HEK293 (cell line): ENCODE measurements around the gene KLHDC7B.

Experiments
- CTCF ChIA-PET: fragments of 350-600 bp; formaldehyde crosslinking; extraction: SDS; loops from one replicate; lab custom pipeline; 2021; ENCODE audit warnings: antibody characterized with exemption; lab: Yijun Ruan, JAX
- POLR2A ChIA-PET: fragments of 300-600 bp; formaldehyde crosslinking; extraction: SDS; loops from one replicate; lab custom pipeline; 2020; ENCODE audit warnings: antibody characterized with exemption, inconsistent platforms; lab: Yijun Ruan, JAX
- H3K27ac ChIP-seq: fragments of 200-500 bp; sonication (Bioruptor generic); 2 replicates; pipeline ENCODE4 v1.5.1; 2014; ENCODE audit warnings: low read depth, low read length, control low read depth, inconsistent platforms; ENCODE audit errors: extremely low read depth
- H3K36me3 ChIP-seq, 2 experiments: fragments of 200-500 bp in 1 of 2; sonication (Bioruptor generic) in 1 of 2; 1 replicate in 1 of 2; 2 replicates in 1 of 2; pipeline ENCODE4 v1.5.1; 2014 to 2017; ENCODE audit warnings: inconsistent platforms in 2 of 2, low read length in 2 of 2; ENCODE audit not compliant: control insufficient read depth in 2 of 2, insufficient read depth in 1 of 2
- H3K4me1 ChIP-seq: fragments of 200-500 bp; sonication (Bioruptor generic); 2 replicates; pipeline ENCODE4 v1.5.1; 2014; ENCODE audit warnings: mild to moderate bottlenecking, low read length, inconsistent platforms; ENCODE audit not compliant: control insufficient read depth, insufficient read depth
- H3K4me3 ChIP-seq: 2 replicates; pipeline ENCODE4 v1.5.1; 2011; ENCODE audit warnings: low read depth, mild to moderate bottlenecking, control low read depth, low read length, moderate library complexity
- H3K9me3 ChIP-seq: fragments of 200-500 bp; sonication (Bioruptor generic); 2 replicates; pipeline ENCODE4 v1.5.1; 2014; ENCODE audit warnings: low read depth, low read length, inconsistent platforms; ENCODE audit not compliant: control insufficient read depth, insufficient read depth
- BCL11A ChIP-seq: fragments of 450-650 bp; formaldehyde crosslinking; IDR thresholded peaks from 2 replicates; pipeline ENCODE4 v1.5.1; 2016; ENCODE audit warnings: low read depth, missing biosample characterization, missing genetic modification characterization
- BCL6B ChIP-seq: fragments of 450-650 bp; formaldehyde crosslinking; IDR thresholded peaks from 2 replicates; pipeline ENCODE4 v1.5.1; 2017; ENCODE audit warnings: missing biosample characterization, missing genetic modification characterization
- GLI4 ChIP-seq: fragments of 450-650 bp; formaldehyde crosslinking; IDR thresholded peaks from 2 replicates; pipeline ENCODE4 v1.5.1; 2016; ENCODE audit warnings: missing biosample characterization, missing genetic modification characterization
- HOXD13 ChIP-seq: sonication (generic); formaldehyde crosslinking; IDR thresholded peaks from 2 replicates; pipeline ENCODE4 v1.8.0; 2022; ENCODE audit warnings: missing genetic modification reagents, borderline replicate concordance
- MYNN ChIP-seq: fragments of 450-650 bp; formaldehyde crosslinking; IDR thresholded peaks from 2 replicates; pipeline ENCODE4 v1.5.1; 2016; ENCODE audit warnings: missing biosample characterization, missing genetic modification characterization, borderline replicate concordance
- PRDM2 ChIP-seq: fragments of 450-650 bp; formaldehyde crosslinking; IDR thresholded peaks from 2 replicates; pipeline ENCODE4 v1.5.1; 2016; ENCODE audit warnings: missing biosample characterization, missing genetic modification characterization, borderline replicate concordance
- SP2 ChIP-seq: fragments of 450-650 bp; formaldehyde crosslinking; IDR thresholded peaks from 2 replicates; pipeline ENCODE4 v1.5.1; 2016; ENCODE audit warnings: missing biosample characterization, missing genetic modification characterization
- ZBTB7A ChIP-seq: fragments of 450-650 bp; formaldehyde crosslinking; IDR thresholded peaks from 2 replicates; pipeline ENCODE4 v1.5.1; 2016; ENCODE audit warnings: low read depth, missing biosample characterization, missing genetic modification characterization
- ZFP41 ChIP-seq: fragments of 450-650 bp; formaldehyde crosslinking; IDR thresholded peaks from 2 replicates; pipeline ENCODE4 v1.5.1; 2016; ENCODE audit warnings: missing biosample characterization, missing genetic modification characterization, borderline replicate concordance
- ZIC2 ChIP-seq: fragments of 450-650 bp; formaldehyde crosslinking; IDR thresholded peaks from 2 replicates; pipeline ENCODE4 v1.5.1; 2016; ENCODE audit warnings: missing biosample characterization, missing genetic modification characterization
- ZNF140 ChIP-seq: fragments of 450-650 bp; formaldehyde crosslinking; IDR thresholded peaks from 2 replicates; pipeline ENCODE4 v1.5.1; 2016; ENCODE audit warnings: missing biosample characterization, missing genetic modification characterization
- ZNF169 ChIP-seq: fragments of 450-650 bp; formaldehyde crosslinking; IDR thresholded peaks from 2 replicates; pipeline ENCODE4 v1.5.1; 2016; ENCODE audit warnings: missing biosample characterization, missing genetic modification characterization
- ZNF221 ChIP-seq: fragments of 450-650 bp; formaldehyde crosslinking; IDR thresholded peaks from 2 replicates; pipeline ENCODE4 v1.5.1; 2017; ENCODE audit warnings: missing biosample characterization, missing genetic modification characterization, borderline replicate concordance
- ZNF600 ChIP-seq: fragments of 450-650 bp; formaldehyde crosslinking; IDR thresholded peaks from 2 replicates; pipeline ENCODE4 v1.5.1; 2016; ENCODE audit warnings: missing biosample characterization, missing genetic modification characterization
- ZNF624 ChIP-seq: fragments of 450-650 bp; formaldehyde crosslinking; IDR thresholded peaks from 2 replicates; pipeline ENCODE4 v1.5.1; 2017; ENCODE audit warnings: missing biosample characterization, missing genetic modification characterization
- ZNF658 ChIP-seq: fragments of 450-650 bp; formaldehyde crosslinking; IDR thresholded peaks from 2 replicates; pipeline ENCODE4; 2016; ENCODE audit warnings: missing biosample characterization, missing genetic modification characterization
- ZNF664 ChIP-seq: fragments of 450-650 bp; formaldehyde crosslinking; IDR thresholded peaks from 2 replicates; pipeline ENCODE4 v1.5.1; 2016; ENCODE audit warnings: missing biosample characterization, missing genetic modification characterization
- ZNF791 ChIP-seq: fragments of 450-650 bp; formaldehyde crosslinking; IDR thresholded peaks from 2 replicates; pipeline ENCODE4 v1.5.1; 2016; ENCODE audit warnings: missing biosample characterization, missing genetic modification characterization
- TF ChIP-seq, protein P1 (sequence below): fragments of 450-650 bp; formaldehyde crosslinking; IDR thresholded peaks from 2 replicates; pipeline ENCODE4 v1.5.1; 2016; ENCODE audit warnings: missing biosample characterization, missing genetic modification characterization
- TF ChIP-seq, protein P2 (sequence below): fragments of 450-650 bp; formaldehyde crosslinking; IDR thresholded peaks from 2 replicates; pipeline ENCODE4 v1.5.1; 2016; ENCODE audit warnings: missing biosample characterization, missing genetic modification characterization

The KLHDC7B gene

GRCh38 chr22:50572965-50573364, 27.3 kb downstream of the KLHDC7B start:
- TF ChIP-seq ZNF169 (tag by site-specific recombination) (no peak), ZIC2 (tag by site-specific recombination) (no peak), ZNF624 (no peak), ZFP41 (tag by site-specific recombination) (no peak), ZBTB7A (no peak), ZNF140 (no peak), GLI4 (tag by site-specific recombination) (no peak), ZNF600 (tag by site-specific recombination) (no peak), MYNN (no peak), ZNF221 (tag by site-specific recombination) (no peak)
- TF ChIP-seq, all 188 proteins: peak for 0
- POLR2A ChIA-PET = interaction anchor here (0.9 to 2.6 kb wide), 3 partner anchors 9 to 47 kb away, joined by 6 to 15 read pairs (median 7); partner anchors contain the start of genes CHKB, SCO2 and SYCE3
- Histone ChIP-seq H3K27ac (no peak overlapping the region), H3K9me3 (no peaks in the 10 kb centered on the region), H3K4me3 (no peak overlapping the region), H3K4me1 (no peaks in the 10 kb centered on the region), H3K36me3 (peaks cover 44 to 94% of the 10 kb centered on the region in 2 experiments)
- CTCF ChIA-PET = interaction anchor here (0.5 to 1.9 kb wide), 4 partner anchors 10 to 48 kb away, joined by 3 to 12 read pairs (median 6); partner anchors contain the start of gene SYCE3

GRCh38 chr22:50573491-50574382, 28.0 kb downstream of the KLHDC7B start:
- POLR2A ChIA-PET = interaction anchor here (1.1 to 2.6 kb wide), 3 partner anchors 8 to 48 kb away, joined by 3 to 15 read pairs (median 7); partner anchors contain the start of genes CHKB and SCO2

DNA sequence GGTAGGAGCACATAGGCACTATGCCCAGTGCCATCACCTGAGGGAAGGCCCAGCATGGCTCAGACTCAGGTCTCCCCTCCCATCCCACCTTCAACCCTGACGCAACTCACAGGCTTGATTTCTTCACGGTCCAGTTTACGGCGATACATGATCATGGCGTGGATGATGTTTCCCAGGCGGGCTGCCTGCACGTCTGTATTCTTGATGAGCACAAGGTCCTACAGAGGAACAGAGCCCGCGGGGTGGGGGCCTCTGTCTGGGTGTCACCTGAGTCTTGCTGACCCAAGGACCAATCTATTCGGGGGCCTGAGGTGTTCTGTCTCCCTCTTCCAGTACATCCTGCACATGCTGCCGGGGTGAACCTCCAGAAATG, 28.7 kb downstream of the KLHDC7B start:
- H3K4me3 ChIP-seq = no peak overlapping the region
- H3K9me3 ChIP-seq = no peaks in the 10 kb centered on the region
- CTCF ChIA-PET = interaction anchor here (1.0 to 3.1 kb wide), 4 partner anchors 11 to 118 kb away, joined by 4 to 35 read pairs (median 22); partner anchors contain the start of gene SYCE3
- H3K27ac ChIP-seq = no peak overlapping the region
- H3K4me1 ChIP-seq = no peaks in the 10 kb centered on the region
- POLR2A ChIA-PET = interaction anchor here (1.1 to 3.3 kb wide), 3 partner anchors 11 to 49 kb away, joined by 3 to 13 read pairs (median 3); partner anchors contain the start of genes SCO2 and SYCE3
- H3K36me3 ChIP-seq = peaks cover 41 to 92% of the 10 kb centered on the region in 2 experiments
- no peak for TF ChIP-seq HOXD13 (CRISPR knock-in tag)
- no peak for TF ChIP-seq PRDM2 (tag by site-specific recombination)
- TF ChIP-seq, protein P1, sequence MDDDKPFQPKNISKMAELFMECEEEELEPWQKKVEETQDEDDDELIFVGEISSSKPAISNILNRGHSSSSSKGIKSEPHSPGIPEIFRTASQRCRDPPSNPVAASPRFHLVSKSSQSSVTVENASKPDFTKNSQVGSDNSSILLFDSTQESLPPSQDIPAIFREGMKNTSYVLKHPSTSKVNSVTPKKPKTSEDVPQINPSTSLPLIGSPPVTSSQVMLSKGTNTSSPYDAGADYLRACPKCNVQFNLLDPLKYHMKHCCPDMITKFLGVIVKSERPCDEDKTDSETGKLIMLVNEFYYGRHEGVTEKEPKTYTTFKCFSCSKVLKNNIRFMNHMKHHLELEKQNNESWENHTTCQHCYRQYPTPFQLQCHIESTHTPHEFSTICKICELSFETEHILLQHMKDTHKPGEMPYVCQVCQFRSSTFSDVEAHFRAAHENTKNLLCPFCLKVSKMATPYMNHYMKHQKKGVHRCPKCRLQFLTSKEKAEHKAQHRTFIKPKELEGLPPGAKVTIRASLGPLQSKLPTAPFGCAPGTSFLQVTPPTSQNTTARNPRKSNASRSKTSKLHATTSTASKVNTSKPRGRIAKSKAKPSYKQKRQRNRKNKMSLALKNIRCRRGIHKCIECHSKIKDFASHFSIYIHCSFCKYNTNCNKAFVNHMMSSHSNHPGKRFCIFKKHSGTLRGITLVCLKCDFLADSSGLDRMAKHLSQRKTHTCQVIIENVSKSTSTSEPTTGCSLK (tag by site-specific recombination) = no peak
- TF ChIP-seq ZNF664 = no peak

More at GRCh38 chr22:50573491-50574382, 28.0 kb downstream of the KLHDC7B start:
- Histone ChIP-seq H3K27ac (0 out of 2 replicates have a peak overlapping the region, but pooled peaks have one; percentile 4), H3K36me3 (peaks cover 37 to 92% of the 10 kb centered on the region in 2 experiments), H3K4me3 (no peak overlapping the region), H3K4me1 (no peaks in the 10 kb centered on the region), H3K9me3 (no peaks in the 10 kb centered on the region)
- TF ChIP-seq BCL6B (tag by site-specific recombination) = no peak
- no peak for TF ChIP-seq ZNF791 (tag by site-specific recombination)
- TF ChIP-seq, protein P2, sequence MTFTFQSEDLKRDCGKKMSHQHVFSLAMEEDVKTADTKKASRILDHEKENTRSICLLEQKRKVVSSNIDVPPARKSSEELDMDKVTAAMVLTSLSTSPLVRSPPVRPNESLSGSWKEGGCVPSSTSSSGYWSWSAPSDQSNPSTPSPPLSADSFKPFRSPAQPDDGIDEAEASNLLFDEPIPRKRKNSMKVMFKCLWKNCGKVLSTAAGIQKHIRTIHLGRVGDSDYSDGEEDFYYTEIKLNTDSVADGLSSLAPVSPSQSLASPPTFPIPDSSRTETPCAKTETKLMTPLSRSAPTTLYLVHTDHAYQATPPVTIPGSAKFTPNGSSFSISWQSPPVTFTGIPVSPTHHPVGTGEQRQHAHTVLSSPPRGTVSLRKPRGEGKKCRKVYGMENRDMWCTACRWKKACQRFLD = no peak
- no peak for TF ChIP-seq BCL11A (tag by site-specific recombination)
- no peak for TF ChIP-seq SP2 (tag by site-specific recombination)
- TF ChIP-seq ZBTB7A = no peak
- no peak for TF ChIP-seq ZNF658 (tag by site-specific recombination)
- CTCF ChIA-PET = interaction anchor here (0.6 to 3.1 kb wide), 4 partner anchors 10 to 48 kb away, joined by 4 to 35 read pairs (median 10); partner anchors contain the start of gene SYCE3
